Spleen (tissue), 7 donors: ENCODE results near the gene CCDC124.

ENCODE experiments used
- CTCF ChIP-seq, 11 experiments: fragments of 200-600 bp in 7 of 11; fragments of 450-650 bp in 4 of 11; sonication (generic) in 4 of 11; IDR thresholded peaks in 8 of 11; conservative IDR thresholded peaks in 3 of 11; 1 replicate in 7 of 11; 2 replicates in 4 of 11; pipeline versions ENCODE4 v1.4.0 to v1.8.0; 2016 to 2021; ENCODE audit warnings: antibody characterized with exemption in 11 of 11, inconsistent platforms in 4 of 11, mild to moderate bottlenecking in 1 of 11
- POLR2A ChIP-seq, 3 donors: fragments of 450-650 bp; IDR thresholded peaks; one replicate each; pipeline ENCODE4 v1.5.1; 2017; ENCODE audit warnings: antibody characterized with exemption in 3 of 3, mild to moderate bottlenecking in 1 of 3
- donor health status: DM: no; HTN: no; CAD: no; lungs with moderate emphysema.
- donor health status: DM: no; HTN: no; CAD: no.
- donor health status: DM: no; HTN: no; CAD: no.

DNA sequence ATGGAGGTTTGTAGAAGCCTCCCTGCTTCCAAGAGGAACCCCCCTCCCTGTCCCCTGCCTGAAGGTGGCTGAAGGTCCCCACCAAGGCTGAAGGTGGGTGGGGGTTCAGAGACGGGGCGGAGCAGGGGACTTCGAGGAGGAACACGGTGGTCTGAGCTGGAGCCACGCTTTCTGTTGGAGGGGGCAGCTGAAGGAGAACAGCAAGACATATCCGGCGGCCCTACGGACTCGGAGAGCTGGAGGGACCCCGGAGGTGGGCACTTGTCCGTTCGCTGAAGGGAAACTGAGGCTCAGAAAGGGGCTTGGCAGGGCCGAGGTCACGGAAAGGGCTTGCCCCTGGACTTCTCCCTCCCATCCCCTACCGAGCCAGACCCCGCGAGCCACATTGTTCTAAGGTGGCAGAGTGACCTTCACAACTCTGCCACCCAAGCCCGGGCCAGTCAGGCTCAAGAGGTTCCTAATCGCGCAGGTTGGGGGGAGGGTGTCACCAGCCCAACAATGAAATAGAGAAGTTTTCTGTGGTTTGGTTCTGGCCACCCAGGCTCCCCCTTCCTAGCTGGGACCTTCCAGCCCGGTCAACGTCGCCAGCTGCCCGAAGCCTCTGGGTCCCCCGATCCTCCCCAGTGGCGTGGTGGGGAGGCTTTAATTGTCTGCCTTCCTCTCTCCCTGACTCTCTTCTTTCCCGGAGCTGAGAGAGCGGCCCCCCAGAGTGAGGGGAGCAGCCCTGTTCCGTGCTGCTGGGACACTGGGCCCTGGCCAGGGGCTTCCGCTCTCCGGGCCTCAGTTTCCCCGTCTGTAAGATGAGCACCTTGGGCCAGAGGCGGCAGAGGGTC lies 18.6 kb downstream of the CCDC124 start:
- TF ChIP-seq CTCF (IDR thresholded peaks at IDR 0.05 in 8 of 11, conservative IDR thresholded peaks at IDR 0.05 in 3 of 11) = no peak
- TF ChIP-seq POLR2A (IDR thresholded peaks at IDR 0.05) = no peak
